Choroid plexus epithelial cell (primary cell): ENCODE data around the gene LMO4.
A peak's percentile ranks its signal among the peaks of the same experiment; 100 is the strongest.

ENCODE experiments used
- DNase-seq: peaks from one replicate; pipeline ENCODE4 v3.0.0-alpha.2; 2010; ENCODE audit warnings: low read depth
- H3K4me3 ChIP-seq: 2 replicates; pipeline ENCODE4 v1.5.1; 2011; ENCODE audit warnings: low read depth, mild to moderate bottlenecking, control low read depth, low read length, moderate library complexity
- CTCF ChIP-seq: conservative IDR thresholded peaks from 2 replicates; pipeline ENCODE4 v1.5.1; 2011; ENCODE audit warnings: low read depth, mild to moderate bottlenecking, control low read depth, inconsistent platforms, low read length, moderate library complexity

The LMO4 gene

DNA sequence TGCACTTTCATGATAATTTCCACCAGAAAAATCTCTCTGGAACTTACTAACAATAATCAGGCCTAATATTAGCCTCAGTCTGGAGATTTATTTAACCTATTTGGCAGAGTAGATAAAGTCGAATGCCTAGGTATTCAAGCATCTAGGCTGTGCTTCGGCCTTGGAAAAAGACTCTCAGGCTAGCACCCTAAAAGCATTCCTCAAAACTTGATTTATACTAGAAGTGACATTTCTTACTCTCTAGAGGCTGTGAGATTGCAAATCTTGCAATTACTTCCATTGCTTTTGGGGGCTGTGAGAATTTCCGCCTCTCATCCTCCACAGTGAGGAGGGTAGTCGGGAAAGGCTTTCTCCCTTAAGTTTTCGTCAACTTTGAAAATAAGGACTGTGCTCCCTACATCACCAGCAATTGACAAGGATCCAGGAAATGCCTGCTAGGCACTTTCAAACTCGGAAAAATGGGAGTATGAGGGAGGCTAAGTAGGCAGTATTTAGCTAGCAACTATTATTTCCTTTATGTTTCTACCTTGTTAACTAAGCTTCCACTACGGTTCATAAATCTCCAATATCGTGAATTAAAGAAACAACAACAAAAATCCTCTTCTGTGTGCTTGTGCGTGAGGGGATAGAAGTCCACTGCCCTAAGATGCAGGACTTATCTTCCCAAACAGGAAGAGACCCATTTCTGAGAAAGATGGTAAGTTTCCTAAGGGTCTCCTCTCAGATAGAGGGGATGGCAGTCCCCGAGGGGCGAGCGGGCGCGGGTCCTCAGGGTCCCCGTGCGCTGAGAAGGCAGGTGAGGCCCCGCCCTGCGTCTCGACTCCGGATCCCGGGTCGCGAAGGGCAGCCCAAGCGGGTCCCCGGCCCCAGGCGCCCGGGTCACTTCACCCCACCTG, 1.1 kb upstream of the LMO4 start:
- no peak for TF ChIP-seq CTCF
- peak; percentile 10 for DNase-seq

GRCh38 chr1:87329051-87329525, 408 bp downstream of the LMO4 start:
- DNase-seq: peak; percentile 56
- TF ChIP-seq CTCF: no peak
- H3K4me3 ChIP-seq: peak overlapping the region; percentile 82

More for the DNA sequence above, 1.1 kb upstream of the LMO4 start:
- peak overlapping the region; percentile 82 for H3K4me3 ChIP-seq

DNA sequence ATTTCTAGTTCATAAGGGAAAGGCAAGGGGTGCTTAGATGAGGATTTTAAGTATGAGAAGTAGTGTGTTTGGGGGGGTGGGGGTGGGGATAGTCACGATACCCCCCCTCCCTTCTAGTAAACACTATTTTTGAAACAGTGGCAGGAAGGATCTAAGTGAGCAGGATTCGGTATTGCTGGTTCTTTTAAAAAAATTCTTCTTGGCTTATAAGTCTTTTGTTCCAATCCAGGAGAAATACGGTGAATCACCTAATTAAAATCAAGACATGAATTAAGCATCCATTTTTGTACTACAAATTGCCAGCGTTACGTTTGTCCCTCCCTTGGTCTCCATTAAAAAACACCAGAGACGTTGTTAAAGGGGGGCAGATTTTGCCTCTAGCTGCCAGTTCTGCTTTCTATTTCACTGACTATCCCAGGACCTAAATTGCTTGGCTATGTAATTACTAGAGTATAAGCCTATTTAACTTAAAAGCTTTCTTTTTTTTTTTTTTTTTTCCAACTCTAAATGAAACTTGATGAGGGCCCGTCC, 911 bp downstream of the LMO4 start:
- peak overlapping the region; percentile 82 for H3K4me3 ChIP-seq
- DNase-seq: peak; percentile 35
- TF ChIP-seq CTCF: no peak

DNA sequence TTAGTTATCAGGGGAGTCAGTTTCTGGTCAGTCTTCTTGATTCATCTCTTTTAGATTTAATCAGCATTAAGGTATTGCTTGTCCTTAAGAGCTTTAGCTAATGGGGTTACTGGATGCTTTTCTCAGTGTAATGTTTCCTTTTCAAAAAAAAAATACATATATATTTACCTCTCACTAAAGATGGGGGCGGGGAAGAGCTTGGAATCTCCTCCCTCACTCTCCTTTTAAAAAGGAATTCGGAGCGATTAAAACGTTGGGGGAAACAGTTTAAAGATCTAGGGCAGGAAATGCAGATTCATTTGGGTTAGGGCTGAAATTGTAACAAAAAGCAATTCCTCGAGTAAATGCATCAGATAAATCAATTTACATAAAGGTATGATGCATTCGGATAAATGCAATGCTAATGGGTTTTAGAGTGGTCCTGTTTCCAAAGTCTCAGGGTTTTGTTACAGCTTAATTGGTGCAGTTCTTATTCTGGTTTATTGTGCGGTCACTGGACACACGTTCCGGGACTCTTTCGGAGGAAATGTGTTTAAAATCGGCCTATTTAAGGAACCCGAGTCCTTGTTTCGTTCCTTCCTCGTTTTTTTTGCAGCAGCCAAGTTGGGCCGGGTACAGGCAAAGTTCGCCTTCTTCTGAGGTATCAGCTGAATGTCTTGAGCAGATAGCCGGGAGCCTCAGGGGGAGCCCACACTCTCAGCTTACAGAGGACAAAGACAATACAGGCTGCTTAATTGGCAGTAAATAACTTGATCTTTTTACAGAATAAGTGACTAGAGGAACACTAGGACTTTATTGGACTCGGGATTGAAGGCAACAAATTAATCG, 1.6 kb downstream of the LMO4 start:
- DNase-seq: peak; percentile 39
- TF ChIP-seq CTCF: no peak
- H3K4me3 ChIP-seq: peak overlapping the region; percentile 82

GRCh38 chr1:87330885-87331364, 2.2 kb downstream of the LMO4 start:
- no peak for DNase-seq
- H3K4me3 ChIP-seq: peak overlapping the region; percentile 82
- TF ChIP-seq CTCF: no peak

DNA sequence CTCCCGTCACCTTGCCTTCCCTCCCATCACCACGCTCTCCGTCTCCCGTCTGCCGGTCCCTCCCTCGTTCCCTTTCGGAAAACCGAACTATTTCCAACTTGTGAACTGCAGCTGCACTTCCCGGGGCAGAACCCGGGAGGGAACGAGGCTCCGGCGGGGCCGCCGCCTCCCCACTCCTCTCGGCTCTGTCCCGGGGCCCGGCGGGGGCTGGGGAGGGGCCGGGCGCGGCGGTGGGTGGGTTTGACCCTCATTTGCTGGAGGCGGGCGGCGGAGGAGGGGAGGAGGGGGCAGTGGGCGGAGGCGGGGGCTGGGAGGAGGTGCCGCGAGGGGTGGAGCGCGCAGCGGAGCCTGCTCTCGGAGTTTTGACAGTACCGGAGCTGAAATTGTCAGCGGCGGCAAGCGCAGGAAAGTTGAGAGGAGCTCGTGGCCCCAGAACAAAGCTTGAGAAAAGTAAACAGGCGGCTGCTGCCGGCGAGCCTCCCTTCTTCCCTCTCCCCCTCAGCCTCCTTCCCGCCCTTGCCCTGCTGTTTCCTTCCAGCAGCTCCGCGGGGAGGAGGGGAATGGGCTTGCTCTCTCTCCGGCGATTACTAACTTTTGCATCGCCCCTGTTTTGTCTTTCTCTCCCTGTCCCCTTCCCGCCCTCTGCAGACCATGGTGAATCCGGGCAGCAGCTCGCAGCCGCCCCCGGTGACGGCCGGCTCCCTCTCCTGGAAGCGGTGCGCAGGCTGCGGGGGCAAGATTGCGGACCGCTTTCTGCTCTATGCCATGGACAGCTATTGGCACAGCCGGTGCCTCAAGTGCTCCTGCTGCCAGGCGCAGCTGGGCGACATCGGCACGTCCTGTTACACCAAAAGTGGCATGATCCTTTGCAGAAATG, 2.9 kb downstream of the LMO4 start:
- peak overlapping the region; percentile 82 for H3K4me3 ChIP-seq
- peak; percentile 62 for DNase-seq
- peak; percentile 46 for TF ChIP-seq CTCF
